Stimulated activated CD4-positive, alpha-beta T cell treated with anti-CD3 and anti-CD28 coated beads, Interleukin-15, amount 100 ng/mL, for 1 hour (primary cell): ENCODE measurements around the gene SH3BP2.

Experiments
- DNase-seq, 2 donors: peaks; one replicate each; pipeline ENCODE4 v3.0.0-alpha.2; 2020; ENCODE audit warnings: low read depth in 1 of 2, low spot score in 1 of 2

SH3BP2 gene

GRCh38 chr4:2850966-2851798 is 58.3 kb downstream of the SH3BP2 start:
- no peak for DNase-seq

- no peak for DNase-seq
Measured at GRCh38 chr4:2852481-2852921, 59.6 kb downstream of the SH3BP2 start.

GRCh38 chr4:2855584-2855983 is 62.7 kb downstream of the SH3BP2 start:
- DNase-seq: no peak

- DNase-seq: no peak
Measured at GRCh38 chr4:2856266-2856665, 63.4 kb downstream of the SH3BP2 start.

- DNase-seq: no peak
Measured at GRCh38 chr4:2857349-2857927, 64.6 kb downstream of the SH3BP2 start.

GRCh38 chr4:2858451-2859217 is 65.7 kb downstream of the SH3BP2 start:
- no peak for DNase-seq

- DNase-seq: no peak
Measured at GRCh38 chr4:2859514-2859913, 66.6 kb downstream of the SH3BP2 start.

- DNase-seq: no peak
Measured at GRCh38 chr4:2860391-2861348, 67.8 kb downstream of the SH3BP2 start.

GRCh38 chr4:2861631-2862436 is 68.9 kb downstream of the SH3BP2 start:
- no peak for DNase-seq

- no peak for DNase-seq
Measured at GRCh38 chr4:2862528-2862927, 69.6 kb downstream of the SH3BP2 start.

GRCh38 chr4:2863649-2864048 is 70.8 kb downstream of the SH3BP2 start:
- no peak for DNase-seq

- no peak for DNase-seq
Measured at GRCh38 chr4:2865196-2865780, 72.4 kb downstream of the SH3BP2 start.

- DNase-seq: no peak
Measured at GRCh38 chr4:2866160-2866861, 73.4 kb downstream of the SH3BP2 start.

GRCh38 chr4:2866891-2867290 is 74.0 kb downstream of the SH3BP2 start:
- DNase-seq: no peak

GRCh38 chr4:2867758-2868491 is 75.0 kb downstream of the SH3BP2 start:
- DNase-seq: no peak

- no peak for DNase-seq
Measured at GRCh38 chr4:2868877-2869487, 76.1 kb downstream of the SH3BP2 start.

GRCh38 chr4:2869659-2870058 is 76.8 kb downstream of the SH3BP2 start:
- no peak for DNase-seq

GRCh38 chr4:2870082-2870481 is 77.2 kb downstream of the SH3BP2 start:
- no peak for DNase-seq
